PC-3 (cell line): Measurements from ENCODE around the gene TP53RK.

ENCODE experiments used
- CTCF ChIP-seq: fragments of 300-600 bp; sonication (generic); conservative IDR thresholded peaks from 2 replicates; pipeline ENCODE4 v1.5.1; 2017; ENCODE audit warnings: antibody characterized with exemption, low read depth, mild to moderate bottlenecking, low read length
- EZH2 ChIP-seq: fragments of 300-600 bp; sonication (generic); IDR thresholded peaks from one replicate; pipeline ENCODE4 v1.6.1; 2017; ENCODE audit warnings: antibody characterized with exemption, mild to moderate bottlenecking, low read length; ENCODE audit not compliant: unreplicated experiment
- EZH2phosphoT487 ChIP-seq: fragments of 300-600 bp; sonication (generic); IDR thresholded peaks from 2 replicates; pipeline ENCODE4 v1.6.1; 2018; ENCODE audit warnings: mild to moderate bottlenecking, antibody characterized with exemption, low read length, borderline replicate concordance

DNA sequence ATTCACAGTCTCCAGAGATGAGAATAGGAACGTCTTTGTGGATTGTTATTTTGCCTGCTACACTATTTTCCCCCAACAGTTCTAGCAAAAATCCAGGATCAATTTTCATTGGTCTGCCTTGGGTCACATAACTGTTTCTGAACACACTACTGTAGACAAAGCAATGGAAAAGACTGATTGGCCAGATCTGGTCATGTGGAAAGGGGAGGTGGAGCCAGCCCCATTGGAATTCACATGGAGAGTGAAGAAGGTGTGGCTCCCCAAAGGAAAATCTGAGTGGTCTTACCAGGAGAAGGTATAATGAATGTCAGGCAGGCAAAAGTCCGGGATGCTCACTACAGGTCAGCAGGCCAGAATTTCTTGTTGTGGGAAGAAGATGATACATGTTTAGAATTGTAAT lies 9.5 kb upstream of the TP53RK start:
- TF ChIP-seq EZH2phosphoT487 (no peak), CTCF (no peak), EZH2 (no peak)
